ENCODE data around the gene ZNF304. TPM values are rescaled to one million over a fixed set of nuclear protein-coding genes. Genes with fewer than 3 reads are reported as not detected.

ZNF304 gene
- total and polyA plus RNA-seq, 2 of the 4 experiments (the other 2 are of a cell fraction), result 3.9 to 16.1 TPM

- no peak overlapping the region for H2AK5ac ChIP-seq (ENCODE audit: low read depth, low read length)
- TF ChIP-seq MAFK (IDR thresholded peaks at IDR 0.05; ENCODE audit: low read depth, low read length), result no peak
- no peak for TF ChIP-seq BHLHE40 (IDR thresholded peaks at IDR 0.05; ENCODE audit: low read depth, low read length)
- no peak for TF ChIP-seq SMC3 (IDR thresholded peaks at IDR 0.05; ENCODE audit: low read depth, low read length)
- no peak for TF ChIP-seq CHD1 (IDR thresholded peaks at IDR 0.05; ENCODE audit: low read depth, low read length)
- TF ChIP-seq USF2 (IDR thresholded peaks at IDR 0.05; ENCODE audit: low read depth, low read length), result no peak
- no peak for TF ChIP-seq MAZ (IDR thresholded peaks at IDR 0.05; ENCODE audit: borderline replicate concordance, low read depth, low read length)
- TF ChIP-seq CEBPB (IDR thresholded peaks at IDR 0.05; ENCODE audit: low read depth, low read length), result no peak
- TF ChIP-seq NFE2L2 (IDR thresholded peaks at IDR 0.05; ENCODE audit: low read depth, low read length), result no peak
- TF ChIP-seq, protein P1, sequence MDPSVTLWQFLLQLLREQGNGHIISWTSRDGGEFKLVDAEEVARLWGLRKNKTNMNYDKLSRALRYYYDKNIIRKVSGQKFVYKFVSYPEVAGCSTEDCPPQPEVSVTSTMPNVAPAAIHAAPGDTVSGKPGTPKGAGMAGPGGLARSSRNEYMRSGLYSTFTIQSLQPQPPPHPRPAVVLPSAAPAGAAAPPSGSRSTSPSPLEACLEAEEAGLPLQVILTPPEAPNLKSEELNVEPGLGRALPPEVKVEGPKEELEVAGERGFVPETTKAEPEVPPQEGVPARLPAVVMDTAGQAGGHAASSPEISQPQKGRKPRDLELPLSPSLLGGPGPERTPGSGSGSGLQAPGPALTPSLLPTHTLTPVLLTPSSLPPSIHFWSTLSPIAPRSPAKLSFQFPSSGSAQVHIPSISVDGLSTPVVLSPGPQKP (IDR thresholded peaks at IDR 0.05; ENCODE audit: borderline replicate concordance, low read depth, low read length), result no peak
- no peak for TF ChIP-seq POLR2A (IDR thresholded peaks at IDR 0.05; ENCODE audit: low read depth, low read length)
- TF ChIP-seq RAD21 (IDR thresholded peaks at IDR 0.05; ENCODE audit: low read length), result no peak
- TF ChIP-seq RCOR1 (IDR thresholded peaks at IDR 0.05; ENCODE audit: insufficient replicate concordance, low read length), result no peak
- TF ChIP-seq CTCF (conservative IDR thresholded peaks at IDR 0.05; ENCODE audit: low read depth, low read length), result no peak
- no peak for TF ChIP-seq MXI1 (IDR thresholded peaks at IDR 0.05; ENCODE audit: borderline replicate concordance, low read depth, low read length)
- no peak for TF ChIP-seq FOS (IDR thresholded peaks at IDR 0.05; ENCODE audit: low read depth, low read length)
These were observed 52.9 kb downstream of the ZNF304 start for GRCh38 chr19:57403737-57404563.

More at GRCh38 chr19:57403737-57404563, 52.9 kb downstream of the ZNF304 start:
- no TSS peak for BruUV-seq (replicated peaks)
- Histone ChIP-seq H3K27ac (ENCODE audit: insufficient read depth, low read length) (no peak overlapping the region), H4K8ac (ENCODE audit: low read depth in 2 of 2, low read length in 2 of 2) (no peak overlapping the region), H4K5ac (ENCODE audit: low read depth, low read length) (no peak overlapping the region), H3K4me1 (ENCODE audit: control insufficient read depth, insufficient read depth, low read length) (no peaks in the 10 kb centered on the region), H3K18ac (ENCODE audit: low read depth, low read length) (no peak overlapping the region), H3K56ac (ENCODE audit: extremely low read depth, insufficient read depth, low read length) (no peak overlapping the region), H3K36me3 (ENCODE audit: control insufficient read depth, insufficient read depth, low read length) (peaks cover 6% of the 10 kb centered on the region), H4K20me1 (ENCODE audit: insufficient read depth, low read length) (no peaks in the 10 kb centered on the region), H3K4ac (ENCODE audit: low read depth, low read length) (no peak overlapping the region), H4K91ac (ENCODE audit: insufficient read depth, low read depth, low read length) (no peak overlapping the region), H2AFZ (replicated peaks; ENCODE audit: low read length, poor library complexity) (no peak overlapping the region), H2BK5ac (ENCODE audit: low read depth, low read length, poor library complexity, severe bottlenecking) (no peak overlapping the region), H2AK9ac (replicated peaks; ENCODE audit: low read depth, low read length, poor library complexity) (no peak overlapping the region), H2BK20ac (ENCODE audit: low read depth, low read length) (no peak overlapping the region), H3K23ac (ENCODE audit: low read depth, low read length) (no peak overlapping the region), H3K9ac (ENCODE audit: low read depth, low read length) (no peak overlapping the region), H3K79me1 (ENCODE audit: low read depth in 1 of 2, low read length in 2 of 2) (peaks cover 6 to 8% of the 10 kb centered on the region in 2 experiments; a peak in 2 of 4 replicates), H3K27me3 (ENCODE audit: control insufficient read depth, insufficient read depth, low read length) (no peaks in the 10 kb centered on the region), H3K4me3 (ENCODE audit: insufficient read depth, low read depth, low read length) (no peak overlapping the region), H3K4me2 (ENCODE audit: low read depth, low read length) (no peak overlapping the region), H3K14ac (replicated peaks; ENCODE audit: low read depth, low read length) (no peak overlapping the region), H3K9me1 (ENCODE audit: insufficient read depth, low read length) (peaks cover 2% of the 10 kb centered on the region; the same call in 1 of the 2 replicates), H2BK15ac (ENCODE audit: low read depth, low read length) (no peak overlapping the region), H3K9me3 (ENCODE audit: control insufficient read depth, insufficient read depth, low read length) (peaks cover 4% of the 10 kb centered on the region), H2BK120ac (ENCODE audit: low read depth, low read length) (no peak overlapping the region)
- intact Hi-C loops (cut with micrococcal nuclease), result no loop called here
- in situ Hi-C loops (cut with MboI; ENCODE audit: low sequenced_read_pairs), result no loop called here
- dilution Hi-C loops (cut with HindIII; ENCODE audit: low sequenced_read_pairs, unreplicated experiment), result no loop called here
- DNase-seq, result no peak
- 98% methylated on average over 5 of the region's 9 CpGs; no CpG with 5 or more reads in 1 of the 2 experiments for WGBS, 2 experiments (ENCODE audit: extremely low coverage in 2 of 2, insufficient read length in 1 of 2)
- ChIA-PET CTCF (no interaction called here), POLR2A (ENCODE audit: unreplicated experiment) (no interaction called here)
- no peak for ATAC-seq (ENCODE audit: low read depth)

Measured in IMR-90 (cell line).